A549 (cell line): ENCODE measurements around the gene GALT. TPM values are rescaled to one million over a fixed set of nuclear protein-coding genes. Genes with fewer than 3 reads are reported as not detected.

Experiments used
- ATAC-seq, 2 experiments: fragments of 200-7000 bp in 1 of 2; fragments of >200 bp in 1 of 2; cut with Nextera tagmentation in 1 of 2; cut with Tn5 transposase in 1 of 2; 3 replicates each; pipeline versions ENCODE4 v1.8.0 to v1.9.1; 2018 to 2020; ENCODE audit warnings: mild to moderate bottlenecking in 1 of 2, moderate library complexity in 1 of 2
- CTCF ChIA-PET: fragments of 300-600 bp; sonication (Branson Sonifier 250); formaldehyde crosslinking; extraction: SDS; loops from one replicate; lab custom pipeline; 2021; ENCODE audit warnings: antibody characterized with exemption, inconsistent platforms; lab: Yijun Ruan, JAX
- POLR2A ChIA-PET: fragments of 350-600 bp; formaldehyde crosslinking; extraction: SDS; loops from one replicate; lab custom pipeline; 2021; ENCODE audit warnings: antibody characterized with exemption, inconsistent platforms; lab: Yijun Ruan, JAX
- DNase-seq, 2 experiments: peaks; one replicate each; pipeline versions ENCODE4 v3.0.0 to v3.0.0-alpha.2; 2011 to 2016; ENCODE audit warnings: low read depth in 1 of 2, low spot score in 1 of 2
- FAIRE-seq: peaks from 2 replicates; lab custom pipeline; 2011; peaks lifted over from hg19 to GRCh38; lab: Jason Lieb, UNC
- H3K27ac ChIP-seq, 2 experiments: fragments of >200 bp; sonication (Bioruptor Twin); formaldehyde crosslinking; 3 replicates each; pipeline ENCODE4 v1.5.1; 2016 to 2017
- H3K4me1 ChIP-seq: fragments of >200 bp; sonication (Bioruptor Twin); formaldehyde crosslinking; 3 replicates; pipeline ENCODE4 v1.6.1; 2016
- H3K4me2 ChIP-seq: fragments of >200 bp; sonication (Bioruptor Twin); formaldehyde crosslinking; 3 replicates; pipeline ENCODE4 v1.6.1; 2016
- H3K4me3 ChIP-seq: fragments of >200 bp; sonication (Bioruptor Twin); formaldehyde crosslinking; 3 replicates; pipeline ENCODE4 v1.5.1; 2016
- H3K9me3 ChIP-seq: fragments of >200 bp; sonication (Bioruptor Twin); formaldehyde crosslinking; 3 replicates; pipeline ENCODE4 v1.6.1; 2016
- BHLHE40 ChIP-seq: IDR thresholded peaks from 2 replicates; pipeline ENCODE4 v1.6.1; 2012; ENCODE audit warnings: low read depth, low read length, inconsistent platforms
- EP300 ChIP-seq, 2 experiments: fragments of >200 bp; sonication (Bioruptor Twin); formaldehyde crosslinking; IDR thresholded peaks; 2 replicates in 1 of 2; 3 replicates in 1 of 2; pipeline ENCODE4 v1.6.1; 2016 to 2017
- HOXA7 ChIP-seq: fragments of 250-450 bp; sonication (Bioruptor Pico); IDR thresholded peaks from 2 replicates; pipeline ENCODE4 v1.5.0; 2020; ENCODE audit warnings: mild to moderate bottlenecking, moderate library complexity
- JUN ChIP-seq, 2 experiments: fragments of >200 bp; sonication (Bioruptor Twin); formaldehyde crosslinking; IDR thresholded peaks; 2 replicates in 1 of 2; 3 replicates in 1 of 2; pipeline ENCODE4 v1.6.1; 2016 to 2017
- KDM1A ChIP-seq: fragments of 200-600 bp; sonication (generic); IDR thresholded peaks from 2 replicates; pipeline ENCODE4 v1.6.1; 2016; ENCODE audit warnings: low read depth, mild to moderate bottlenecking
- KDM5A ChIP-seq: fragments of 200-600 bp; sonication (generic); IDR thresholded peaks from 2 replicates; pipeline ENCODE4 v1.6.1; 2016; ENCODE audit warnings: antibody characterized with exemption, mild to moderate bottlenecking
- MYC ChIP-seq: IDR thresholded peaks from 2 replicates; pipeline ENCODE4 v1.6.1; 2012; ENCODE audit warnings: mild to moderate bottlenecking, inconsistent platforms, low read length, improper control_type of control experiment, borderline replicate concordance
- NPAS2 ChIP-seq: fragments of 250-450 bp; sonication (Bioruptor Pico); IDR thresholded peaks from 2 replicates; pipeline ENCODE4 v1.8.0; 2022; ENCODE audit warnings: mild to moderate bottlenecking, moderate library complexity, borderline replicate concordance
- NR3C1 ChIP-seq: fragments of >200 bp; sonication (Bioruptor Twin); formaldehyde crosslinking; IDR thresholded peaks from 3 replicates; pipeline ENCODE4 v1.6.1; 2017
- PHF8 ChIP-seq: fragments of 200-600 bp; sonication (generic); IDR thresholded peaks from 2 replicates; pipeline ENCODE4 v1.6.1; 2016; ENCODE audit warnings: low read depth, mild to moderate bottlenecking, antibody characterized with exemption, moderate library complexity, borderline replicate concordance
- POLR2A ChIP-seq: IDR thresholded peaks from 2 replicates; pipeline ENCODE4 v1.6.1; 2012; ENCODE audit warnings: mild to moderate bottlenecking, low read length
- RARB ChIP-seq: fragments of 250-450 bp; sonication (Bioruptor Pico); IDR thresholded peaks from 2 replicates; pipeline ENCODE4 v1.8.0; 2021; ENCODE audit warnings: mild to moderate bottlenecking, moderate library complexity
- RFX5 ChIP-seq: fragments of 450-650 bp; IDR thresholded peaks from 2 replicates; pipeline ENCODE4 v1.7.1; 2014; ENCODE audit warnings: antibody characterized with exemption, mild to moderate bottlenecking, moderate library complexity
- ZNF302 ChIP-seq: fragments of 250-450 bp; sonication (Bioruptor Pico); IDR thresholded peaks from 2 replicates; pipeline ENCODE4 v1.9.0; 2021; ENCODE audit warnings: inconsistent platforms, mild to moderate bottlenecking, moderate library complexity
- WGBS: methylation state at CpG from one replicate; pipeline ENCODE4 v1.1.6; 2017; ENCODE audit errors: missing lambda C conversion rate; 5-methylcytosine and 5-hydroxymethylcytosine counted together
- polyA minus RNA-seq: library from RNA; depleted of rRNA, polyadenylated mRNA; stranded (reverse); fragments of >200 nt; gene quantifications from 2 replicates; pipeline ENCODE4 v1.2.3, GENCODE V29; 2011; rRNA and poly(A)+ RNA removed
- polyA plus RNA-seq, 4 experiments: library from polyadenylated mRNA; depleted of rRNA in 3 of 4; stranded (reverse); fragments of >200 nt; fragmentation: RNase III in 1 of 4; extraction: RNeasy Plus Mini Kit Qiagen cat#74134 plus additional on column Dnase treatment in 1 of 4; gene quantifications; 2 replicates in 3 of 4; 3 replicates in 1 of 4; pipeline ENCODE4 v1.2.3, GENCODE V29; 2011 to 2017
- TF ChIP-seq, protein P1 (sequence below): fragments of >200 bp; sonication (Bioruptor Twin); formaldehyde crosslinking; IDR thresholded peaks from 3 replicates; pipeline ENCODE4 v1.6.1; 2016
- TF ChIP-seq, protein P2 (sequence below): IDR thresholded peaks from 2 replicates; pipeline ENCODE4 v1.6.1; 2012
- TF ChIP-seq, protein P3 (sequence below): fragments of 450-650 bp; IDR thresholded peaks from 2 replicates; pipeline ENCODE4 v1.6.1; 2014; ENCODE audit warnings: antibody characterized with exemption
- TF ChIP-seq, protein P4 (sequence below): IDR thresholded peaks from 2 replicates; pipeline ENCODE4 v1.6.1; 2012
- TF ChIP-seq, protein P5 (sequence below): fragments of 250-450 bp; sonication (Bioruptor Pico); IDR thresholded peaks from 2 replicates; pipeline ENCODE4 v1.5.0; 2021; ENCODE audit warnings: mild to moderate bottlenecking, moderate library complexity, borderline replicate concordance
- TF ChIP-seq, protein P6 (sequence below): fragments of >200 bp; sonication (Bioruptor Twin); formaldehyde crosslinking; IDR thresholded peaks from 3 replicates; pipeline ENCODE4 v1.5.1; 2016
- TF ChIP-seq, protein P7 (sequence below): fragments of 250-450 bp; sonication (Bioruptor Pico); IDR thresholded peaks from 2 replicates; pipeline ENCODE4 v1.5.0; 2020; ENCODE audit warnings: low read depth, mild to moderate bottlenecking, moderate library complexity
- TF ChIP-seq, protein P8 (sequence below): fragments of 150-350 bp; IDR thresholded peaks from 2 replicates; pipeline ENCODE4 v1.6.1; 2014; ENCODE audit warnings: low read depth, mild to moderate bottlenecking, low read length
- TF ChIP-seq, protein P9 (sequence below): IDR thresholded peaks from 2 replicates; pipeline ENCODE4 v1.6.1; 2012; ENCODE audit warnings: low read depth, borderline replicate concordance

The GALT gene
- 19.0 and 24.4 TPM in 2 replicates for polyA plus RNA-seq (2011; rRNA removed)
- polyA plus RNA-seq (2012; cell fraction: cytosol; rRNA removed): 26.1 and 28.5 TPM in 2 replicates
- polyA plus RNA-seq (2012; cell fraction: nucleus; rRNA removed): 121 and 128 TPM in 2 replicates
- 24.7 to 31.9 TPM (median 28.4 TPM) in 3 replicates for polyA plus RNA-seq (2017; fragmentation: RNase III; extraction: RNeasy Plus Mini Kit Qiagen cat#74134 plus additional on column Dnase treatment)
- polyA minus RNA-seq: 23.5 and 24.0 TPM in 2 replicates

DNA sequence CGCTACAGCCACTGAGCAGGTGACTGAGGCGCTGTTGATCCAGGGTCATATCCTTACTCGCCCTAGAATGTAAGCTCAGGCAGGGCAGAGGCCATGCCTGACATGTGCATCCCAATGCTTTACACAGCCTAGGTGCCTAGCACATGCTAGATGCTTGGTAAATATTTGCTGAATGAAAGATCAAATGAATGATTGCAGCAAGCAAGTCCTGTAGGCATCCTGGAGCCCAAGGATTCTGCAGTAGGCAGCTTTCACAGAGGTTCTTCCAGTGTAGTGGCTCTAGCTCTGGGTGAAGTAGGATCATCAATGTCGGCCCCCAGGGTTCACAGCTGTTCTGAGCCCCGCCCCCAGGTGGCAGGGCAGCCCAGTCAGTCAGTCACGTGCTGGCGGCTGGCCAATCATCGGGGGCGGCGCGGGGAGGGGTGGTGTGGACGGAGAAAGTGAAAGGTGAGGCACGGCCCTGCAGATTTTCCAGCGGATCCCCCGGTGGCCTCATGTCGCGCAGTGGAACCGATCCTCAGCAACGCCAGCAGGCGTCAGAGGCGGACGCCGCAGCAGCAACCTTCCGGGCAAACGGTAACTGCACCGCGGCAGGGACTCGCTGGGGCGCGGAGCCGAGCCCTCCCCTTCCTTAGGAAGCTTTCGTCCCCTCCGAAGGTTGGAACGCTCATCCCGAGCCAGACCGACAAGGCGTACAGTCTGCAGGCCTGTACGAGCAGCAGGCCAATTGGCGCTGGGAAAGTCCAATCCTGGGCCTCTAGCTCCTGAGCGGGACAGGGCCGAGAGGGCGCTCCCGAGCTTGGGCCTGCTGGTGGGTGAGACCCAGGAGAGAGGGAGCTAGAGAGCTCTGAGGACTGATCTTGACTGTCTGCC is at the start of gene GALT:
GALT (plus strand) TSS at position 465 of the 873 bp plus-strand sequence; CDS start at position 495, 30 bp downstream.
- Histone ChIP-seq H3K9me3 (no peaks in the 10 kb centered on the region), H3K4me3 (peak within 1 kb of the TSS; percentile 60), H3K4me2 (peak within 1 kb of the TSS; percentile 94), H3K4me1 (peaks cover 32% of the 10 kb centered on the region)
- 11% methylated on average over 21 of the region's 43 CpGs for WGBS
- POLR2A ChIA-PET: interaction anchor here (0.6 to 2.0 kb wide), 5 partner anchors 9 to 974 kb away, joined by 3 to 17 read pairs (median 4); partner anchors contain the start of genes DCTN3 and SIGMAR1
- DNase-seq: peak; percentile 84 to 97
- TF ChIP-seq ZNF302 (CRISPR knock-in tag) (no peak), NPAS2 (no peak), BHLHE40 (peak; percentile 18; the same call in 1 of the 2 replicates), PHF8 (peak; percentile 55; the same call in 1 of the 2 replicates), JUN (IDR thresholded peaks at IDR 0.05) (peak; percentile 17 to 68; a peak in 1 of 5 replicates), POLR2A (peak; percentile 61), HOXA7 (CRISPR knock-in tag) (no peak), RFX5 (0 out of 2 replicates have a peak, but pooled peaks have one; percentile 27), NR3C1 (no peak)
- TF ChIP-seq, protein P1, sequence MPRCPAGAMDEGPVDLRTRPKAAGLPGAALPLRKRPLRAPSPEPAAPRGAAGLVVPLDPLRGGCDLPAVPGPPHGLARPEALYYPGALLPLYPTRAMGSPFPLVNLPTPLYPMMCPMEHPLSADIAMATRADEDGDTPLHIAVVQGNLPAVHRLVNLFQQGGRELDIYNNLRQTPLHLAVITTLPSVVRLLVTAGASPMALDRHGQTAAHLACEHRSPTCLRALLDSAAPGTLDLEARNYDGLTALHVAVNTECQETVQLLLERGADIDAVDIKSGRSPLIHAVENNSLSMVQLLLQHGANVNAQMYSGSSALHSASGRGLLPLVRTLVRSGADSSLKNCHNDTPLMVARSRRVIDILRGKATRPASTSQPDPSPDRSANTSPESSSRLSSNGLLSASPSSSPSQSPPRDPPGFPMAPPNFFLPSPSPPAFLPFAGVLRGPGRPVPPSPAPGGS: peak; percentile 50; the same call in 1 of the 3 replicates
- TF ChIP-seq, protein P2, sequence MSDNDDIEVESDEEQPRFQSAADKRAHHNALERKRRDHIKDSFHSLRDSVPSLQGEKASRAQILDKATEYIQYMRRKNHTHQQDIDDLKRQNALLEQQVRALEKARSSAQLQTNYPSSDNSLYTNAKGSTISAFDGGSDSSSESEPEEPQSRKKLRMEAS: peak; percentile 90
- TF ChIP-seq, protein P3, sequence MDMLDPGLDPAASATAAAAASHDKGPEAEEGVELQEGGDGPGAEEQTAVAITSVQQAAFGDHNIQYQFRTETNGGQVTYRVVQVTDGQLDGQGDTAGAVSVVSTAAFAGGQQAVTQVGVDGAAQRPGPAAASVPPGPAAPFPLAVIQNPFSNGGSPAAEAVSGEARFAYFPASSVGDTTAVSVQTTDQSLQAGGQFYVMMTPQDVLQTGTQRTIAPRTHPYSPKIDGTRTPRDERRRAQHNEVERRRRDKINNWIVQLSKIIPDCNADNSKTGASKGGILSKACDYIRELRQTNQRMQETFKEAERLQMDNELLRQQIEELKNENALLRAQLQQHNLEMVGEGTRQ: peak; percentile 97
- TF ChIP-seq, protein P4, sequence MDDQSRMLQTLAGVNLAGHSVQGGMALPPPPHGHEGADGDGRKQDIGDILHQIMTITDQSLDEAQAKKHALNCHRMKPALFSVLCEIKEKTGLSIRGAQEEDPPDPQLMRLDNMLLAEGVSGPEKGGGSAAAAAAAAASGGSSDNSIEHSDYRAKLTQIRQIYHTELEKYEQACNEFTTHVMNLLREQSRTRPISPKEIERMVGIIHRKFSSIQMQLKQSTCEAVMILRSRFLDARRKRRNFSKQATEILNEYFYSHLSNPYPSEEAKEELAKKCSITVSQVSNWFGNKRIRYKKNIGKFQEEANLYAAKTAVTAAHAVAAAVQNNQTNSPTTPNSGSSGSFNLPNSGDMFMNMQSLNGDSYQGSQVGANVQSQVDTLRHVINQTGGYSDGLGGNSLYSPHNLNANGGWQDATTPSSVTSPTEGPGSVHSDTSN: peak; percentile 70
- TF ChIP-seq, protein P5, sequence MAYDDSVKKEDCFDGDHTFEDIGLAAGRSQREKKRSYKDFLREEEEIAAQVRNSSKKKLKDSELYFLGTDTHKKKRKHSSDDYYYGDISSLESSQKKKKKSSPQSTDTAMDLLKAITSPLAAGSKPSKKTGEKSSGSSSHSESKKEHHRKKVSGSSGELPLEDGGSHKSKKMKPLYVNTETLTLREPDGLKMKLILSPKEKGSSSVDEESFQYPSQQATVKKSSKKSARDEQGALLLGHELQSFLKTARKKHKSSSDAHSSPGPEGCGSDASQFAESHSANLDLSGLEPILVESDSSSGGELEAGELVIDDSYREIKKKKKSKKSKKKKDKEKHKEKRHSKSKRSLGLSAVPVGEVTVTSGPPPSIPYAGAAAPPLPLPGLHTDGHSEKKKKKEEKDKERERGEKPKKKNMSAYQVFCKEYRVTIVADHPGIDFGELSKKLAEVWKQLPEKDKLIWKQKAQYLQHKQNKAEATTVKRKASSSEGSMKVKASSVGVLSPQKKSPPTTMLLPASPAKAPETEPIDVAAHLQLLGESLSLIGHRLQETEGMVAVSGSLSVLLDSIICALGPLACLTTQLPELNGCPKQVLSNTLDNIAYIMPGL (CRISPR knock-in tag): 0 out of 2 replicates have a peak, but pooled peaks have one; percentile 59
- TF ChIP-seq, protein P6, sequence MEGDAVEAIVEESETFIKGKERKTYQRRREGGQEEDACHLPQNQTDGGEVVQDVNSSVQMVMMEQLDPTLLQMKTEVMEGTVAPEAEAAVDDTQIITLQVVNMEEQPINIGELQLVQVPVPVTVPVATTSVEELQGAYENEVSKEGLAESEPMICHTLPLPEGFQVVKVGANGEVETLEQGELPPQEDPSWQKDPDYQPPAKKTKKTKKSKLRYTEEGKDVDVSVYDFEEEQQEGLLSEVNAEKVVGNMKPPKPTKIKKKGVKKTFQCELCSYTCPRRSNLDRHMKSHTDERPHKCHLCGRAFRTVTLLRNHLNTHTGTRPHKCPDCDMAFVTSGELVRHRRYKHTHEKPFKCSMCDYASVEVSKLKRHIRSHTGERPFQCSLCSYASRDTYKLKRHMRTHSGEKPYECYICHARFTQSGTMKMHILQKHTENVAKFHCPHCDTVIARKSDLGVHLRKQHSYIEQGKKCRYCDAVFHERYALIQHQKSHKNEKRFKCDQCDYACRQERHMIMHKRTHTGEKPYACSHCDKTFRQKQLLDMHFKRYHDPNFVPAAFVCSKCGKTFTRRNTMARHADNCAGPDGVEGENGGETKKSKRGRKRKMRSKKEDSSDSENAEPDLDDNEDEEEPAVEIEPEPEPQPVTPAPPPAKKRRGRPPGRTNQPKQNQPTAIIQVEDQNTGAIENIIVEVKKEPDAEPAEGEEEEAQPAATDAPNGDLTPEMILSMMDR: peak; percentile 58
- TF ChIP-seq, all 56 proteins: peak for 11
- ATAC-seq (peak; percentile 86 to 91), FAIRE-seq (no peak)
- CTCF ChIA-PET: interaction anchor here (0.7 to 22.6 kb wide), 20 partner anchors 9 to 113 kb away, joined by 3 to 288 read pairs (median 4); partner anchors contain the start of genes CCL27, DCTN3, RPP25L and SIGMAR1
- peak within 1 kb of the TSS; percentile 80 to 94 for H3K27ac ChIP-seq

DNA sequence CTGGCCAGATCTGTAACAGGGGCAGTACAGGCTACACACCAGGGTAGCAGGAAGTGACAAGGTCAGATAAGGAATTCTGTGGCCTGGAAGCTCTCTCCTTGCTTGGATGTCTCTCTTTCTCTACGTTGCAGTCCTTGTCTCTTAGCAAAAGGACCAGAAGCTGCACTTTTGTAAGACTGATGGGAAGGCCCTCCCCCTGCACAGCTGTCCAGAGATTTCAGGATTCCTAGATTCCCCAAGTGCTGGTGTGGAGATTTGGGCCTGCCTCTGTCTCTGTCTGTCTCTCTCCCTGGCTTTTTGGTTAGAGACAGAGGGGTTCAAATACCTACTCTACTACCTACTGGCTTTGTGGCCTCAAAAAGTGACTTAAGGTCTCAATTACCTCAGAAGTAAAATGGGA is 46.9 kb upstream of the GALT start:
- H3K4me2 ChIP-seq: no peak overlapping the region
- no peaks in the 10 kb centered on the region for H3K4me1 ChIP-seq
- H3K27ac ChIP-seq: no peak overlapping the region
- H3K4me3 ChIP-seq: no peak overlapping the region
- CTCF ChIA-PET: interaction anchor here (0.5 to 11.6 kb wide), 10 partner anchors 35 to 681 kb away, joined by 3 to 297 read pairs (median 5); no protein-coding TSS in a partner anchor
- WGBS: 20% methylated on average over 1 of the region's 1 CpG
- ATAC-seq (no peak), DNase-seq (no peak), FAIRE-seq (no peak)
- H3K9me3 ChIP-seq: no peaks in the 10 kb centered on the region
- POLR2A ChIA-PET: no interaction called here
- TF ChIP-seq, protein P7, sequence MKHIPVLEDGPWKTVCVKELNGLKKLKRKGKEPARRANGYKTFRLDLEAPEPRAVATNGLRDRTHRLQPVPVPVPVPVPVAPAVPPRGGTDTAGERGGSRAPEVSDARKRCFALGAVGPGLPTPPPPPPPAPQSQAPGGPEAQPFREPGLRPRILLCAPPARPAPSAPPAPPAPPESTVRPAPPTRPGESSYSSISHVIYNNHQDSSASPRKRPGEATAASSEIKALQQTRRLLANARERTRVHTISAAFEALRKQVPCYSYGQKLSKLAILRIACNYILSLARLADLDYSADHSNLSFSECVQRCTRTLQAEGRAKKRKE (CRISPR knock-in tag): no peak
- TF ChIP-seq MYC (no peak), NR3C1 (no peak), EP300 (IDR thresholded peaks at IDR 0.05) (no peak), KDM5A (no peak), RARB (CRISPR knock-in tag) (no peak), ZNF302 (CRISPR knock-in tag) (no peak), KDM1A (no peak)
- TF ChIP-seq, protein P8, sequence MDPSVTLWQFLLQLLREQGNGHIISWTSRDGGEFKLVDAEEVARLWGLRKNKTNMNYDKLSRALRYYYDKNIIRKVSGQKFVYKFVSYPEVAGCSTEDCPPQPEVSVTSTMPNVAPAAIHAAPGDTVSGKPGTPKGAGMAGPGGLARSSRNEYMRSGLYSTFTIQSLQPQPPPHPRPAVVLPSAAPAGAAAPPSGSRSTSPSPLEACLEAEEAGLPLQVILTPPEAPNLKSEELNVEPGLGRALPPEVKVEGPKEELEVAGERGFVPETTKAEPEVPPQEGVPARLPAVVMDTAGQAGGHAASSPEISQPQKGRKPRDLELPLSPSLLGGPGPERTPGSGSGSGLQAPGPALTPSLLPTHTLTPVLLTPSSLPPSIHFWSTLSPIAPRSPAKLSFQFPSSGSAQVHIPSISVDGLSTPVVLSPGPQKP: no peak
- TF ChIP-seq, protein P9, sequence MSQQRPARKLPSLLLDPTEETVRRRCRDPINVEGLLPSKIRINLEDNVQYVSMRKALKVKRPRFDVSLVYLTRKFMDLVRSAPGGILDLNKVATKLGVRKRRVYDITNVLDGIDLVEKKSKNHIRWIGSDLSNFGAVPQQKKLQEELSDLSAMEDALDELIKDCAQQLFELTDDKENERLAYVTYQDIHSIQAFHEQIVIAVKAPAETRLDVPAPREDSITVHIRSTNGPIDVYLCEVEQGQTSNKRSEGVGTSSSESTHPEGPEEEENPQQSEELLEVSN: no peak
